SK-N-MC (cell line): Measurements from ENCODE around the gene SAMD14.
A peak's percentile ranks its signal among the peaks of the same experiment; 100 is the strongest.

Experiments
- EZH2 ChIP-seq: fragments of 200-600 bp; sonication (generic); IDR thresholded peaks from one replicate; pipeline ENCODE4 v1.6.1; 2017; ENCODE audit warnings: antibody characterized with exemption
- FOXP2 ChIP-seq: optimal IDR thresholded peaks from 2 replicates; pipeline ENCODE3; 2011; ENCODE audit warnings: mild to moderate bottlenecking, moderate library complexity; ENCODE audit not compliant: insufficient read depth; ENCODE audit errors: extremely low read length, control extremely low read depth
- POLR2AphosphoS5 ChIP-seq: IDR thresholded peaks from 2 replicates; pipeline ENCODE4 v1.6.1; 2012; ENCODE audit warnings: mild to moderate bottlenecking, low read depth, low read length, borderline replicate concordance

- TF ChIP-seq EZH2 (no peak), POLR2AphosphoS5 (peak; percentile 59), FOXP2 (no peak)
Observed at GRCh38 chr17:50128441-50129352, 1.3 kb downstream of the SAMD14 start.
